Activated T-helper 1 cell treated with anti-CD3 and anti-CD28 coated beads, Interleukin-12 subunit alpha, Interleukin-12 subunit beta, Interleukin-2, Interleukin-4 antibody, amounts not matched to agents 30 ng/mL and 10 ng/mL and 1 ng/mL, durations not matched to agents 14 hours and 24 hours and 36 hours (primary cell): ENCODE measurements around the gene ATRIP. TPM values are rescaled to one million over a fixed set of nuclear protein-coding genes. Genes with fewer than 3 reads are reported as not detected.

Source experiments
- total RNA-seq: library from RNA; stranded (reverse); gene quantifications from 2 replicates; pipeline ENCODE4 v1.2.3, GENCODE V29; 2022

Gene ATRIP
- total RNA-seq, 1 donor from 2014 or later: 16.5 TPM

Other genes starting within 250 kb of the ATRIP start
- not detected in 2 replicates for gene CAMP, start 223.2 kb upstream of the ATRIP start, total RNA-seq
- gene ZNF589, start 205.6 kb upstream of the ATRIP start, total RNA-seq: 33.0 and 34.2 TPM in 2 replicates
- 40.7 and 41.8 TPM in 2 replicates for gene NME6, start 145.4 kb upstream of the ATRIP start, total RNA-seq
- gene SPINK8, start 113.1 kb upstream of the ATRIP start, total RNA-seq: not detected in 2 replicates
- not detected in 2 replicates for gene FBXW12, start 74.5 kb upstream of the ATRIP start, total RNA-seq
- gene PLXNB1, start 16.7 kb upstream of the ATRIP start, total RNA-seq: 5.7 and 7.0 TPM in 2 replicates
- 26.0 and 26.3 TPM in 2 replicates for gene CCDC51, start 6.6 kb upstream of the ATRIP start, total RNA-seq
- 262 and 266 TPM in 2 replicates for gene TMA7, start 6.5 kb upstream of the ATRIP start, total RNA-seq
- 90.1 and 92.5 TPM in 2 replicates for gene SHISA5, start 57.4 kb downstream of the ATRIP start, total RNA-seq
- gene PFKFB4, start 110.1 kb downstream of the ATRIP start, total RNA-seq: 11.7 and 15.5 TPM in 2 replicates
- 0.21 TPM in 1 of 2 replicates, not detected in the other for gene UCN2, start 117.0 kb downstream of the ATRIP start, total RNA-seq
- 0.39 and 0.83 TPM in 2 replicates for gene COL7A1, start 148.6 kb downstream of the ATRIP start, total RNA-seq
- gene UQCRC1, start 162.9 kb downstream of the ATRIP start, total RNA-seq: 191 and 193 TPM in 2 replicates
- 1.6 TPM in 1 of 2 replicates, not detected in the other for gene TMEM89, start 175.0 kb downstream of the ATRIP start, total RNA-seq
- gene SLC26A6, start 188.7 kb downstream of the ATRIP start, total RNA-seq: 46.3 and 52.8 TPM in 2 replicates
- gene CELSR3, start 216.1 kb downstream of the ATRIP start, total RNA-seq: 11.6 and 11.7 TPM in 2 replicates
- 40.8 and 45.5 TPM in 2 replicates for gene NCKIPSD, start 239.2 kb downstream of the ATRIP start, total RNA-seq